Measurements from ENCODE around the gene DENND11.

DENND11 gene, protein sequence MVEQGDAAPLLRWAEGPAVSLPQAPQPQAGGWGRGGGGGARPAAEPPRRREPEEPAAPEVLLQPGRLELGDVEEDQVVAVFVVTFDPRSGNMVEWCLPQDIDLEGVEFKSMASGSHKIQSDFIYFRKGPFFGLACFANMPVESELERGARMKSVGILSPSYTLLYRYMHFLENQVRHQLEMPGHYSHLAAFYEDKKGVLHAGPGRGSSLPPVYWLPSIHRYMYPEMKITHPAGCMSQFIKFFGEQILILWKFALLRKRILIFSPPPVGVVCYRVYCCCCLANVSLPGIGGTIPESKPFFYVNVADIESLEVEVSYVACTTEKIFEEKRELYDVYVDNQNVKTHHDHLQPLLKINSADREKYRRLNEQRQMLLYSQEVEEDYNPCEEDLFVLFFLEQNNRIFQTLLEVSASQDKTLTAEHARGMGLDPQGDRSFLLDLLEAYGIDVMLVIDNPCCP

DNA sequence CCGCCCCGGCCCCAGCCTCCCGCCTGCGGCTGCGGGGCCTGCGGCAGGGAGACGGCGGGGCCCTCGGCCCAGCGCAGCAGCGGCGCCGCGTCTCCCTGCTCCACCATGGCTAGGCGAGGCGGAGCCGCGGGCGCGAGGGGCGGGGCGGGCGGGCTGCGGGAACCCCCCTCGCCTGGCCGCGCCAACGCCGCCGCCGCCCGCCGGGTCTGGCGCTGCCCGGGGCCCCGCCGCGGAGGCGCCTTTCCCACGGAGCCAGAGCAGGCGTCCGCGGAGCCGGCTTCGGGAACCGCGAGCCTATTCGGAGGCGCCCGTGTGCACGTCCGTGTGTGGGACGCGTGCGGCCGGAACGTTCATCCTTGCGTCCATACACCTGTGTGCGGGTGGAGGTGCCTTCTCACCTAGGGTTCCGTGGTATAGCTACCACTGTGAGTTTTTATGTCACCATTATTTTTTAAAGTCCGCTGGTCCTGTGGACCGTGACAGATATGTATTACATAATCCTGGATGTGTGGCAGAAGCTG, at the start of gene DENND11:
Gene DENND11, minus strand, starts transcription at position 120 of the 521 bp plus-strand sequence. Its CDS starts 13 bp downstream, at position 107.
- DNase-seq (ENCODE audit: low read depth) = peak; percentile 44

DNA sequence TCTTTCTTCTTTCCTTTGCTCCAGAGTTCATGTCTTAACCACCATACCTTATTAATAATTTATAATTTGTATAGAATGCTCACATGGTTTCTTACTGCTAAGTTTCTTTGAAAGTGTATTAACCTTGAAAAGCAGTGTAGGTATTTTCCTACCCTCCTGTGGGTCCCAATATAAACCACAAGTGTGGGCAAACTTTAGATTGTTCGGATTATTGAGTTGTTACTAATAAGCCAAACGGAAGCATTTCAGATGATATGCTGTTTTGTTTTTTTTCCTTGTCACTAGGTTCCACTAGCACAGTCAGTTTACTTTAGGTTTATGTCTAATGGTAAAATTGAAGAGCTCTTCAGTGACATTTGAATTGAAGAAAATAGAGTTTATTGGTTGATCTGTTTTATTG, 46.4 kb upstream of the DENND11 start:
- no peak for DNase-seq (ENCODE audit: low read depth)

DNA sequence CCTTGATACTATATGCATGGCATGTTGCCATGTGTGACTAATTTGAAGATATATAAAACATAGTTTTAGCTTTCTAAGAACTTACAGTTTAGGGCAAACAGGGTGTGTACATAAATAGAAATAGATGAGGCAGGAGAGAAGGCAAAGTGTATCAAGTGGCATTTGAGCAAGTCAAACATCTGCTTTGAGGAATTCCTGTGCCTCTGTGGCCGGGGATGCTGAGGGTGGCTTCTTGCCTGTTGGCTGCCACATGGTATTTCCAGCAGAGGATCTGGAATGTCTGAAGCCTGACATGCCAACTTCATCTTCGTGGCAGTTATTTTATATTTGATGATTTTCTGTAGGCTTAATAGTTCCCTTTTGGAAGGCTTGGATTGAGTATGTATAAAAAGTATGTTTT, 42.2 kb upstream of the DENND11 start:
- DNase-seq (ENCODE audit: low read depth) = no peak

DNA sequence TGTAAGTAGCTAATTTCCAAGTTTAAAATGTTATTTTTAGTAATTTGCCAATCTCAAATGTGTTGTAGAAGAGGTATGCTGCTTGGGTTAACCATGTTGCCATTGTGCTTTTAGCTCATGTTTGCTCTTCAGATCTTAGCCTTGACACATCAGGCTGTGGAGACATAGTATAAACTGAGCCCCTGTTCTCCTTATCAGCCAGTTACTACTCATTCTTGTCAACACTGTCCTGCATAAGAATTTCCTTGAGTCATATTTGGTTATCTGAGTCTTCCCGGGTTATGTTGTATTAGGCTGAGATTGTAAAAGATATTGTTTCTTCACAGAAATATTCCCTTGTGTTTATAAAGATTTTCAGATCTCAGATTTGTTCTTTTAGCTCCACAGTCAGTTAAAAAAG, 40.3 kb upstream of the DENND11 start:
- DNase-seq (ENCODE audit: low read depth) = no peak

DNA sequence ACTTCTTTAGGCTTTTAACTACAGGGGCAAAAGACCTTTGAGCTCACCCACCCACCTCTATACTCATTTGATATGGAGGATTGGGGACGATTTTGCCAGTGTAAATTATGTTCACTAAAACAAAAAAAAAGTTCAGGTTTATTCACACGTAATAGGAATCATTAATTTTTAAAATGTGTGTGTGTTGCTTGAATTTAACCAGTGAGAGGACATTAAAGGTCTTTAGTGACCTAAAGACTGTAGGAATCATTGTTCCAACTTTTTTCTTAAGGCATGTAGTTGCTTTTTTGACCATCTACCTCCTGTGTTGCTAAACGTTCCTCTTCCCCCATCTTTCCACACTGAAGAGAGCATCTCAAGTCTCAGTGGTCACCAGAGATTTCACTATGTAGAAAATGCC, 37.3 kb upstream of the DENND11 start:
- no peak for DNase-seq (ENCODE audit: low read depth)

DNA sequence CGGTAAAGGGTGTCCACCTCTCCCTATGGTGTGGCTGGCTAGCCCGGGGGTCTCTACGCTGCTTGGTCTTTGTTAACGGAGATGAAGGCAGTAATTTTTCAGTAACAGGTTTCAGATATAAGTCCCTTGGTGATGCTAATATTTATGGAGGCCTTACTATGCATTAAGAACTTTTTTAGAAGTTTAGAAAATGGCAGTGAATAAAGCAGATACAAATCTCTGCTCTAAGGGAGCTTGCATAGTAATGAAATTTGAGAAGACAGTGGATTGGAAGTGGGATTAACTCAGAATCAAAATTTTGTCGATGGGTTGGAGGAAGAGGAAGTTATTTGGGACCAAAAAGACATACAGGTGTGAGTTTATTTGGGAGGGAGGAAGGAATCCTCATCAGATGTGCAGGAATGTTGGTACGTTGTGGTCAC, 36.6 kb upstream of the DENND11 start:
- no peak for DNase-seq (ENCODE audit: low read depth)

DNA sequence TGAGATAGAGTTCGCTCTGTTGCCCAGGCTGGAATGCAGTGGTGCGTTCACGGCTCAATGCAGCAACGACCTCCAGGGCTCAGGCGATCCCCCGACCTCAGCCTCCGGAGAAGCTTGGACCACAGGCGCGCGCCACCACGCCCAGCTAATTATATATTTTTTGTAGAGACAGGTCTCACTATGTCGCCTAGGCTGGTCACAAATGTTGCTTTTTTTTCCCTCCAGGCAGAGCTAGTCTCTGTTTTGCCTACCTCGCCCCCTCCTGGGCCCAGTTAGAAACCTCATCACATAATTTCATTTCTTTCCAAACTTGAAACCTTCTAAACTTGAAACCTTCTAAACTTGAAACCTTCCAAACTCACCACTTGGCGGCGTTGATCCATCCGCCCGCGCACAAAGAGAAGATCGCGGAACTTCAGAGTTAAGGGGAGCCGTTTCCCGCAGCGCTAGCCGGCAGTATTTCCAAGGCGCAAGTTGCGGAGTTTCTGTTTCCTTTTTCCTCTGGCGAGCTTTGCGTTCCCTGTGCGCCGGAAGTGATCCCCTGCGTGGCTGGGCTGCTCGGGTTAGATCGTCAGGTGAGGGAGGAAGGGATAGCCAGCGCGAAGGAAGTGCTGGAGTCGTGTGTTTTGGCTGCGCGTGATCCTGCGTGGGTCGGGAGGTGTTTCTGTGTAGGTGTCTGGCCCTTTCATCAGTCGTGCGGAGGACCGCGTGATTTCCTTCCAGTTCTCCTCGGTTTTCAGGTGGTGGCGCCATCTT, 36.0 kb upstream of the DENND11 start, which contains the start of gene SSBP1:
Gene SSBP1, plus strand, starts transcription at position 523 of the 756 bp plus-strand sequence. CDS start 809 bp downstream, outside the sequence.
- DNase-seq (ENCODE audit: low read depth) = peak; percentile 76

DNA sequence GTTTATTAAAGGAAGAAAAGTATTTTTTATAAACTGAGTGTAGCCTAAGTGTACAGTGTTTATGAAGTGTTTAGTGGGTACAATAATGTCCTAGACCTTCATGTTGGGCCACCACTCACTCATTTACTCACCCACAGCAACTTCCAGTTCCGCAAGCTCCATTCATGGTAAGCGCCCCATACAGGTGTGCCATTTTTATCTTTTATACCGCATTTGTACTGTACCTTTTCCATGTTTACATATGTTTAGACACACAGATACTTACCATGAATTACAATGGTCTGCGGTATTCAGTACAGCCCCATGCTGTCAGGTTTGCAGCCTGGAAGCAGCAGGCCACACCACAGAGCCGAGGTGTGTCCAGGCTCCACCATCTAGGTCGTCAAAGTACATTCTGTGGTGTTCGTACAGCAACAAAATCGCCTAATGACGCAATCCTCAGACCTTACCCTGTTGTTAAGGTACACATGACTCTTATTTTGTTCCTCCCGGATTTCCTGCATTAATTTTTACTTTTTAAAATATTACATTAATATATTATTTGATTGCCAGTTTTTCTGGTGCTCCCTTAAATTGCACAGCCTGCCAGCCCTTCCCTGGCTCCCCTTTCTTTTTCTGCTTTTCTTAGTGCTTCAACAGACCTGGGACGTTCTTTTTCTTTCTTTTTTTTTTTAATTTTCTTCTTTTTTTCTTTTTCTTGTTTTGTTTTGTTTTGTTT, 35.3 kb upstream of the DENND11 start:
- DNase-seq (ENCODE audit: low read depth) = no peak

DNA sequence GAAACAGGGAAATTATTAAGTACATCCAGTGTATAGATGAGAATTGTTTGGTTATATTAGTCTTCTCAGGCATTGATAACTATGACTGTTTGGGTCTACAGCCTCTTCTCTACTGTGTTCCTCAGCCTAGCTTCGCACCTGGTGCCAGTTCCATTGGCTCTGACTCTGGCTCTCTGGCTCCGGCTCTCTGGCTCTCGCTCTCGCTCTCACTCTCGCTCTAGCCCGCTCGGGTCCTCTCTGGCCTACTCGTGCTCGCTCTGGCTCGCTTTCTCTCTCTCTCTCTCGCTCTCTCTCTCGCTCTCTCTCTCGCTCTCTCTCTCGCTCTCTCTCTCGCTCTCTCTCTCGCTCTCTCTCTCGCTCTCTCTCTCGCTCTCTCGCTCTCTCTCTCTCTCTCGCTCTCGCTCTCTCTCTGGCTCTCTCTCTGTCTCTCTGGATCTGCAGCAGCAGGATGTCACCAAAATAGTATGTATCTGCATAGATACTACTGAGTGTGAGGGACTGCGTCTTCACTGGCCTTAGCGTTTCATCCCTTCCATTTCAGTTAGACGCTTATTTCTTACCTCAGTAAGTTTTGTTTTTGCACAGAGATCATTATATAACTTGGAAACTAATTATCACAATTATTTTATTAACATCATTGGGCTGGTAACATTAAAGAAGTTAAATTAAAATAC, 29.6 kb upstream of the DENND11 start:
- DNase-seq (ENCODE audit: low read depth) = no peak

DNA sequence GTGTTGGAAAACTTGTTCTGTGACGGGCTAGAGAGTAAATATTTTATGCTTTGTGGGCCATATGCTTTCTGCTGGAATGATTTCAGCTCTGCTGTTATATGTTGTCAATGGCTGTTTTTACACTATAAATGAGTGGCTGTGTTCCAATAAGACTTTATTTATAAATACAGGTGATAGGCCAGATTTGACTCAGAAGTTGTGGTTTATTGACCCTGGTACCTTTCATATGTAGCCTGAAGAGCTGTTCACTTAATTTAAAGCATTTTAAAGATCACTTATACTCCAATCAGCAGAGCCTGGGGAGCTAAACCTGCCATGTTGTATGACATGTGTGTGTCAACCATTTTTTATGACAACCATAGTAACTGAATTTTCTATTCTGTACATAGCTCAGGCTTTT, 27.1 kb upstream of the DENND11 start:
- DNase-seq (ENCODE audit: low read depth) = no peak

DNA sequence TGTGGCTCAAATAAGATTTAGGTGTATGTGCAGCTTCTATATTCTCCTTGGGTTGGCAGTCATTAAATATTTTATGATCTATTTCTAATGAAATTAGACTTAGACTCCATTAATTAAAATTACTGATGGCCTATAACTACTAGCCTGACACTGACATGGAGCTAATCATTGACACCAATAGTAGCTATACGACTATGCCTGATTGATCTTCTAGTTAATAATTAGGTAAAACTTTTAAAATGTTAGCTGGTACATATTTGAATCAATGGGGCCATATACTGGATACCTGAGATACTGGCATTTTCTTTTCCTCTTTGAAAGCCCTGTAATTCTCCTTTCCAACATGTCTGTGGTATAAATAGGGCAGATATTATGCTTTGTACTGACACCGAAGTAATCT, 20.6 kb upstream of the DENND11 start:
- no peak for DNase-seq (ENCODE audit: low read depth)

DNA sequence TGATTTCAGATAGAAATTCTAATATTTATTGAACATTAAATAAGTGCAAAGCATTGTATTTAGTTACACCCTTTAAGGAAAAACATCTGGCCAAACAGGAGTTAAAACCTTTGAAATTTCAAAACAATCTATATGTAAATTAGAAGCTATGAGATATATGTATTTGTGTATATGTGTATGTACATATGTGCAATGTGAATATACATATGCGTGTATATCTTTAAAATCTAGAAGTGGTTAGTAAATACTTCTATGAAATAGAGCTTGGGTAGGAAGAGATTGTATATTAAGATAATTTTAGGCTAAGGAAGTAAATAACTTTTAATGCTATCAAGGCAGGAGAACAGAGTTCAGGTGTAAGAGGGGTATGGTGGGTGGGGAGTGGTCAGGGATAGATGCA, 15.5 kb upstream of the DENND11 start:
- no peak for DNase-seq (ENCODE audit: low read depth)

DNA sequence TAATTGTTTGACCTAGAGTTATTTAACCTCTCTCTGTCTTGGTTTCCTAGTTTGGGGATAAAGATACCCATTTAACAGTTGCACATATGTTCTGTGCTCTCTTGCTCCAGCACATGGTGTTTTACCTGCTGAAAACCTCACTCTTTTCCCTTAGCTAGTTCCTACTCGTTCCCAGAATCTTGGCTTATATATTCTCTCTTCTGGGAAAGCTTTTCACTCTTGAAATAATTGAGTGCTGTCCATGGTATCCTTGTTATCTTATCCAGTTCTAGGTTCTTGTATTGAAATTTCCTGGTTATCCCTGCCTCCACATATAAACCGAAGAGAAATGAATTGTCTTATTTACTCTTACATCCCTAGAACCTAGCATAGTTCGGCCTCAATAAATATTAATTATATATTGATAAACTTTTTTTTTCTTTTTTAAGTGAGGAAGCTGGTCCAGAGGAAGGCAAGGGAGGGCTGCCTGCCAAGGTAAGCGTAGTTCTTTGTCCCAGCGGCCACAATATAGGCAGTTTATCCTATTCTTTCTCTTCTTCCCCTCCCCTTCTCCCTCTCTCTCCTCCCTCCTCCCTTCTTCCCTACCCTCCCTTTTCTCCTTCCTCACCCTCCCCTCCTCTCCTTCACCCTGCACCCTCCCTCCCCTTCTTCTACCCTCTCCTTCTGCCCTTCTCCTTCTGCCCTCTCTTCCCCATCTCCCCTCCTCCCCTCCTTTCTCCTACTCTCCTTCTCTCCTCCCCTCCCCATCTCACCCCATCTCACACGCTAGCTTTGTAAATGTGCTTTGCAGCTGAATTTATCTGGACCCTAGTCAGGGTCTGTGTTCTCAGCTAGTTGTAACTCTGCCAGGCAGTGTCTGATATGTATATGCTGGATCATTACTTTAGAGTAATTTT, 14.1 kb upstream of the DENND11 start:
- DNase-seq (ENCODE audit: low read depth) = no peak

DNA sequence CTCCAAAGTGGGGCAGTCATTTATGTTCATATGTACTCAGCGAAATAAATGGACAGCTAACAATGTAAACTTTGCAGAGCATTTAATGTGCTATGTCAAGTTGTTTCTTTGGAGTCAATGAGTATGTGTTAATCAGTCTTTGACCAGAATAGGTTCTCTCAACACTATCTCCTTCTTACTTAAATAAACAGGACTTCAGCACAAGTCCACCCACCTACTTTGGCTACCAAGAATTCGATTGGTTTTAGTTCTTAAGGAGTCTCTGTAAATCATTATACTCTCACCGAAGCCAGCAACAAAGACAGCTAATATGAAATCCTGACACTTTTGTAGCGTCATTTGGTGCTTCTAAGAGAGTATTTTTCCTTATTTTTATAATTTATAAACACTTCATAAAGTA, 13.1 kb upstream of the DENND11 start:
- no peak for DNase-seq (ENCODE audit: low read depth)

DNA sequence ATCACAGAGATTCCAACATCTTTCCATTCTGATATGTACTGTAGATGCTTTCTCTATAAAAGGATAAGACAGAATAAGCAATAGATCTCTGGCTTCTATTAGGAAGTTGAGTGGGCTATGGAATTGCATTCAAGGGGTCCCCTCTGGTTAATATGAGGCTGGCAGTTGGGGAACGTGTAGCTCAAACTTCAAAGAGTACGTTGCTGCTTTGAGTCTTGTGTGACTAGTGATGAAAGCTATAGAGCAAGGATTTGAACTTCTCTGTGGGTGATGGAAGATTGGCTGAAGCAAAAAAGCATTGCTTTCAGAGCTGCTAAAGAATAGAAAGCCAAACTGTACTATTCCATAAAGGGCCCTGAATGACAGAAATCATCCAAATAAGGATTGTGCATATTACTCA, 12.6 kb upstream of the DENND11 start:
- no peak for DNase-seq (ENCODE audit: low read depth)

DNA sequence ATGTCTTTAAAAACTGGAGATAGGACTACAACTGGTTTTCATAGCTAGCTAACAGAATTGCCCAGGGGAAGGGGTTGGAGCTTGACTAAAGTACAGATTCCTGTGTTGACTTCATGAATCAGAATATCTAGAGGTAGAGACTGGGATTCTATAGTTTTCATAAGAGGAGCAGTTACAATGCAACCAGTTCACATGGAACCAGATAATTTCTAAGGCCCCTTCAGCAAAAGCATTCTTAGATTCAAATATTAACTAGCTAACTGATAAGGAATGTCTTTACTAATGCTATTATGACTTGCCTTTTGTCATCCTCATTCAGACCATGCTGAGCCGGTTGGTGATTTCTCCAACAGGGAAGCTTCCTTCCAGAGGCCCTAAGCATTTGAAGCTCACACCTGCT, 11.9 kb upstream of the DENND11 start:
- DNase-seq (ENCODE audit: low read depth) = no peak

DNA sequence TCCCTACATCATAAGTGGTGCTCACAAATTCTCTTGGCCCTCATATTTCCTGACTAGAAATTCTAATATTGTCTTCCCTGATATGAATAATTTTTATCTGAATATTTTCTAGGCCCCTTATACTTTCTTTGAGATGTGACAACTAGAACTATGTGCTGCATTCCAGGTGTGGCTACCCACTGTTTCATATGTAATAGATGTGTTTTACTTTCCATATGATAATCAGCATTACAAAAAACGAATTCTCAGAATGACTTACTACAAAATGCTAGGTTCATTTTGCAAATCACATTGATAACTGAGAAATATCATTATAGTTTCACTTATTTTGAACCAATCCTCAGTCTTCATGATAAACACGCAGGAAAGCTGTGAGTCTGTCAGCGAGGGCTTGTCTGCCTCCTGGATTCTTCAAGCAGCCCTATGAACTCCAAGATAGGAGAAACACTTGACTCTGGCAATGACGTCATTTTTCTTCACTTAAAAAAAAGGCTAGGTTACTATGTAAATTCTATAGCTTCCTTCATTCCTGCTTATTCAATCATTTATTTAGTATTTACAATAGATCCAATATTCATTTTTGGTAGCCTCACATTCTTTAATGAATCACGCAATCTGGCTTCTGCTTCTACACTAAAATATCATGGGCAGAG, 10.8 kb upstream of the DENND11 start:
- DNase-seq (ENCODE audit: low read depth) = no peak

DNA sequence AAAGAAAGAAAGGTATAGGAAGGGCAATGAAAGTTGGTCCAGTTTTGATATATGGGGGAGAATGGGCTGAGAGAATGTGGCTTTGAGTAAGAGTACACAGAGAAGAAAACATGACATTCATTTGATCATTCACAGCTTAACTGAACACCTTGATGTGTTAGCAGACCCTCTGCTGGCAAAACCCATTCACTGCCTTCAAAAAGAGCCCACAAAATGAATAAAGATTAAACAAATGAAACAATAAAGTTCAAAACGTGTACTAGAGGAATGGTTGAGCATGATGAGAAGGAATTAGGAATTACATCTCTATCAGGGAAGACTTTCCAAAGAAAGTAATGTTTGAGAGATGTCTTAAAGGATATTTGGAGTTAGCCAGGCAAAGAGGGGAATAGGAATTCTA, 8.3 kb upstream of the DENND11 start:
- no peak for DNase-seq (ENCODE audit: low read depth)

DNA sequence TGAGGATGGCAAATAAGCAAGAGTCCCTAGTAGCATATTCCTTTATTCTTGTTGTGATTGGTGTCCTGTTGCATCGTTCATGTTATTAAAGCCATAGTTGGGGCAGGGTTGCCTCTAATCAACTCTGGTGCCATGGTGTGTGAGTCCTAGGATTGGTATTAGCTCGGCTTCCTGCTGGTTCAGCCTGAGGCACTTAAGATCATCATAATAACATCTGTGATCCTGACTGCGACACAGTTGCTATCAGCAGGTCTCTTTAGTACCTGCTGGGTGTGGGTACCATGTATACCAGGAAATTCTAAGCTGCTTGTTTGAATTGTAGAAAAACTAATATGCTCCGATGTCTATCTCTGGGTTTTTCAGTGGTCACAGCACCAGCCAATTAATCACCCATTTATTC, 7.8 kb upstream of the DENND11 start:
- no peak for DNase-seq (ENCODE audit: low read depth)

DNA sequence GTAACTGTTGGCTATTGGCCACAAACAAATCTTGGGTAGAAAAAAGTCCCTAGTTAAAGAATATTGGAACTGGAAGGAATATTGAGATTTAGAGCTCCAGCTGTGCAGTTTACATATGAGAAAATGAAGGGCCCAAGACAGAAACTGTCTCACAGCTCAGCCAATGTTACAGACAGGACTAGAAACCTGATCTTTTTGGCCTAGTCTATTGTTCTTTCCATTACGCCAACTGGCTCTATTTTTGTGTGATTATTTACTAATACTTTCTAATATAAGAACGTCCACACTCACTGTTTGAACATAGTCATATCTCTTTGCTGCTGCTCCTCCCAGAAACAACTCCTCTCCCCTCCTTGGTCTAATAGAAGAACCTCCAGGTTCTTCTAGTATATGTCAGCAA, 7.4 kb upstream of the DENND11 start:
- no peak for DNase-seq (ENCODE audit: low read depth)

All from activated T-cell treated with anti-CD3 and anti-CD28 coated beads for 1 hour (primary cell).